ENCODE data around the gene NUPR2. TPM values are rescaled to one million over a fixed set of nuclear protein-coding genes. Genes with fewer than 3 reads are reported as not detected.

Gene NUPR2
- total and polyA plus RNA-seq, 9 of the 15 experiments (the other 6 are each of a cell fraction or from before 2014, with no cell fraction given), result not detected

DNA sequence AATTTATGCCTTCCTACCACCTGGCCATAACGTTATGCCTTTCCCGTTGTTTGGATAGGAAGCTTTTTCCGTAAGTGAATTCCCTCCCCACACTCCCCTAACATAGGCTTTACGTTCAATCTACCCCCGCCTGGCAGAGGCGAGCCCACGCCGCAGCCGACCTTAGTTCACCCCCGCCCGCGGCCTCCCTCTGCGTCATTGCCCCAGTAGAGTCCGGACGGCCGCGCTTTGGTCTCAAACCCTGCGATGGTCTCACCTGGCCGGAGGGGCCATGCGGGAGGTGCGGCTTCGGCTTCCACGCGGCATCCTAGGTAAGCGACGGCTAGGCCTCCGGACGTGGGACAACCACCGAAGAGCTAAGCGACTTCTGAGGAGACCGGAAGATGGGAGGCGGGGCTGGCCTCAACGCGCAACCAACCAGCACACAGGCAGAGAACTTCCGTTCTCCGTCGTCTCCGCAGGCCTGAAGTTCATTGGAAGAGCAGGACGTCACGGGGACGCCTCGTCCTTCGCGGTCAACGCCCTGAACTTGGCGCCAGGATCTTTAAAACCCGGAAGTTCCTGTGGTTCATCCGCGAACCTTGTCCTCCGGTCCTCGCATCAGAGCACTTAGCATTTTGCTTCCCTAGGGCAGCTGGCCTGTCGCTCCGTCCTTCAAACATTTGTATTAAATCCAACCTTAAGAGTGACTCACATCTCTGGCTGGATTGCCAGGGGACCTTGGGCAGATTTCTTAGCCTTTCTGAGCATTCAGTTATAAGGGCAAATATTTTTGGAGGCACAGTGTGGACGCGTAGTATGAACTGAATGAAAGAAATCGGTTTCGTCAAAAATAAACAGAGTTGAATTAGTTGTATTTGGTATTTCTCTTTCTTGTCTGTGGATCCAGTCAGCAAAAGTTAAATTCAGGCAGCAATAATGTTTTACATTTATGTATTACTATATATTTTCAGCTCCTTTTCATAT lies 9.8 kb downstream of the NUPR2 start, which contains the start of gene CHCHD2 (continued):
- TF ChIP-seq ZBTB40 (IDR thresholded peaks at IDR 0.05), result peak; percentile 98
- no peak for TF ChIP-seq ZBTB40 (CRISPR knock-in tag; IDR thresholded peaks at IDR 0.05)
- TF ChIP-seq SIRT6 (IDR thresholded peaks at IDR 0.05; ENCODE audit: low read depth, low read length), result no peak
- TF ChIP-seq GATAD2B (IDR thresholded peaks at IDR 0.05; ENCODE audit: borderline replicate concordance), result no peak
- no peak for TF ChIP-seq CCNT2 (IDR thresholded peaks at IDR 0.05; ENCODE audit: borderline replicate concordance, extremely low read depth, insufficient read length, low read depth, low read length)
- TF ChIP-seq TCF3 (CRISPR knock-in tag; IDR thresholded peaks at IDR 0.05), result peak; percentile 36
- TF ChIP-seq GABPB1 (CRISPR knock-in tag; IDR thresholded peaks at IDR 0.05), result peak; percentile 96
- peak; percentile 39 to 71; a peak in 3 of 4 replicates for TF ChIP-seq MLLT1 (IDR thresholded peaks at IDR 0.05)
- no peak for TF ChIP-seq TCF7L2 (IDR thresholded peaks at IDR 0.05; ENCODE audit: low read depth, low read length)
- peak in 1 of 2 experiments; percentile 77; a peak in 2 of 3 replicates for TF ChIP-seq CBX3 (IDR thresholded peaks at IDR 0.05; ENCODE audit: borderline replicate concordance in 1 of 2, low read length in 2 of 2)
- TF ChIP-seq NCOA2 (IDR thresholded peaks at IDR 0.05; ENCODE audit: partially characterized antibody in 2 of 2), result no peak
- peak; percentile 78 for TF ChIP-seq ZSCAN29 (IDR thresholded peaks at IDR 0.05)
- no peak for TF ChIP-seq CBX2 (IDR thresholded peaks at IDR 0.05; ENCODE audit: insufficient read depth, low read length, poor library complexity, severe bottlenecking)
- peak; percentile 98 for TF ChIP-seq SUPT5H (IDR thresholded peaks at IDR 0.05)
- TF ChIP-seq SLC30A9 (CRISPR knock-in tag; IDR thresholded peaks at IDR 0.05), result no peak
